Loucy (cell line): ENCODE measurements around the gene PRPF18.

ENCODE experiments used
- H2AFZ ChIP-seq: fragments of 200-600 bp; sonication (generic); 2 replicates; pipeline ENCODE4 v1.6.0; 2016; ENCODE audit warnings: antibody characterized with exemption, mild to moderate bottlenecking, low read length, moderate library complexity
- H3F3A ChIP-seq: fragments of 200-600 bp; 2 replicates; pipeline ENCODE4 v1.6.0; 2016; ENCODE audit warnings: antibody characterized with exemption, low read depth, mild to moderate bottlenecking
- H3K27me3 ChIP-seq: fragments of 200-600 bp; sonication (generic); 2 replicates; pipeline ENCODE4 v1.6.1; 2014; ENCODE audit warnings: low read length, mild to moderate bottlenecking; ENCODE audit not compliant: insufficient read depth, poor library complexity, severe bottlenecking
- H3K36me3 ChIP-seq: fragments of 200-600 bp; sonication (generic); 2 replicates; pipeline ENCODE4 v1.6.1; 2016; ENCODE audit warnings: low read length; ENCODE audit not compliant: insufficient read depth
- H3K4me1 ChIP-seq: fragments of 200-600 bp; sonication (generic); 2 replicates; pipeline ENCODE4 v1.5.1; 2014; ENCODE audit warnings: low read length, mild to moderate bottlenecking; ENCODE audit not compliant: insufficient read depth, poor library complexity, severe bottlenecking
- H3K4me2 ChIP-seq: fragments of 200-600 bp; sonication (generic); 2 replicates; pipeline ENCODE4 v1.6.0; 2014; ENCODE audit warnings: antibody characterized with exemption, low read length, low read depth, mild to moderate bottlenecking; ENCODE audit not compliant: poor library complexity, severe bottlenecking
- H3K4me3 ChIP-seq: fragments of 200-600 bp; sonication (generic); 2 replicates; pipeline ENCODE4 v1.5.1; 2014; ENCODE audit warnings: low read length, mild to moderate bottlenecking, mixed read lengths; ENCODE audit not compliant: poor library complexity, severe bottlenecking
- H3K79me2 ChIP-seq: fragments of 200-600 bp; sonication (generic); 2 replicates; pipeline ENCODE4 v1.6.1; 2014; ENCODE audit warnings: low read length; ENCODE audit not compliant: insufficient read depth
- H3K9ac ChIP-seq: fragments of 200-600 bp; sonication (generic); 2 replicates; pipeline ENCODE4 v1.6.0; 2014; ENCODE audit warnings: mild to moderate bottlenecking, low read depth, low read length, moderate library complexity; ENCODE audit not compliant: poor library complexity, severe bottlenecking
- H3K9me2 ChIP-seq: fragments of 200-600 bp; sonication (generic); replicated peaks from 2 replicates; pipeline ENCODE4 v1.6.1; 2016; ENCODE audit warnings: low read depth, low read length, mixed read lengths
- H3K9me3 ChIP-seq: fragments of 200-600 bp; sonication (generic); 2 replicates; pipeline ENCODE4 v1.6.1; 2014; ENCODE audit warnings: mild to moderate bottlenecking, antibody characterized with exemption, low read length, low read depth; ENCODE audit not compliant: insufficient read depth
- H4K20me1 ChIP-seq: fragments of 200-600 bp; sonication (generic); 2 replicates; pipeline ENCODE4 v1.6.0; 2014; ENCODE audit warnings: antibody characterized with exemption, low read length, mild to moderate bottlenecking; ENCODE audit not compliant: insufficient read depth, poor library complexity, severe bottlenecking
- CTCF ChIP-seq: fragments of 200-600 bp; sonication (generic); conservative IDR thresholded peaks from 2 replicates; pipeline ENCODE4 v1.5.1; 2014; ENCODE audit warnings: mild to moderate bottlenecking, antibody characterized with exemption, low read length
- EZH2phosphoT487 ChIP-seq: fragments of 200-600 bp; IDR thresholded peaks from 2 replicates; pipeline ENCODE4 v1.6.1; 2018; ENCODE audit warnings: antibody characterized with exemption, mild to moderate bottlenecking, moderate library complexity, borderline replicate concordance

Gene PRPF18

GRCh38 chr10:13631594-13631993 is 44.8 kb downstream of the PRPF18 start:
- TF ChIP-seq CTCF (no peak), EZH2phosphoT487 (no peak)
- peaks cover 21% of the 10 kb centered on the region; the same call in 1 of the 2 replicates for H3K36me3 ChIP-seq
- no peak overlapping the region for H3K9ac ChIP-seq
- H3K9me3 ChIP-seq: no peaks in the 10 kb centered on the region
- H3K4me2 ChIP-seq: no peak overlapping the region
- H4K20me1 ChIP-seq: no peaks in the 10 kb centered on the region
- no peaks in the 10 kb centered on the region for H3K79me2 ChIP-seq
- H3F3A ChIP-seq: no peaks in the 10 kb centered on the region
- H2AFZ ChIP-seq: no peak overlapping the region
- no peak overlapping the region for H3K4me3 ChIP-seq
- no peaks in the 10 kb centered on the region for H3K4me1 ChIP-seq
- no peaks in the 10 kb centered on the region for H3K9me2 ChIP-seq
- H3K27me3 ChIP-seq: no peaks in the 10 kb centered on the region

GRCh38 chr10:13632440-13632839 is 45.7 kb downstream of the PRPF18 start:
- no peaks in the 10 kb centered on the region for H3K4me1 ChIP-seq
- H3K9me2 ChIP-seq: no peaks in the 10 kb centered on the region
- H3K9me3 ChIP-seq: no peaks in the 10 kb centered on the region
- H3K27me3 ChIP-seq: no peaks in the 10 kb centered on the region
- no peak overlapping the region for H2AFZ ChIP-seq
- H3K4me3 ChIP-seq: no peak overlapping the region
- no peak overlapping the region for H3K9ac ChIP-seq
- peaks cover 20% of the 10 kb centered on the region; the same call in 1 of the 2 replicates for H3K36me3 ChIP-seq
- no peak overlapping the region for H3K4me2 ChIP-seq
- TF ChIP-seq EZH2phosphoT487 (no peak), CTCF (no peak)
- no peaks in the 10 kb centered on the region for H4K20me1 ChIP-seq
- H3F3A ChIP-seq: no peaks in the 10 kb centered on the region
- H3K79me2 ChIP-seq: no peaks in the 10 kb centered on the region

GRCh38 chr10:13632884-13633440 is 46.2 kb downstream of the PRPF18 start:
- Histone ChIP-seq H3K4me2 (no peak overlapping the region), H3K27me3 (no peaks in the 10 kb centered on the region), H3K9ac (no peak overlapping the region), H3K36me3 (peaks cover 14% of the 10 kb centered on the region; the same call in 1 of the 2 replicates), H3K4me3 (no peak overlapping the region), H2AFZ (no peak overlapping the region), H3F3A (no peaks in the 10 kb centered on the region), H3K4me1 (no peaks in the 10 kb centered on the region), H3K9me3 (no peaks in the 10 kb centered on the region), H4K20me1 (no peaks in the 10 kb centered on the region), H3K9me2 (no peaks in the 10 kb centered on the region), H3K79me2 (no peaks in the 10 kb centered on the region)
- no peak for TF ChIP-seq CTCF
